ENCODE results near the gene ZNF106. TPM values are rescaled to one million over a fixed set of nuclear protein-coding genes. Genes with fewer than 3 reads are reported as not detected.

ZNF106 gene
- total RNA-seq, 1 experiment from 2014 or later = 28.5 TPM

DNA sequence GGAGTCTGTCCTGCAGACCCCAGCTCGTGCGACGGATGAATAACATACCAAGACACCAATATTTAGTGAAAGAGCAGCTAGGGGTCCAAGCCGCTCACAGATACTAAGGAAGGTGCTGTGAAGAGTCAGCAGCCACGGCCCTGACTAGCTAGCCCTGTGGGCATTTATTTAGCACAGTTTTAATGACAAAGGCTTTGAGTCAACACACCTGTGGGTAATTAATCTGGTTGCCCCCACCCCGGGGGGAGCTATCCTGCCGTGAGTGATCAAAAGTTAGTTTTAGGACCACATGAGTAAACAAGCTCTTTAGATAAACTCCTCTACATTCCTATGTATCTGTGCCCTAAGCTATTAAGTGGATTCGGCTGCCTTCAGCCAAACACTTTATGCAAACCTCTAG is 112.9 kb downstream of the ZNF106 start (continued):
- no peak for TF ChIP-seq CBX3 (IDR thresholded peaks at IDR 0.05; ENCODE audit: low read depth)
- no peak for TF ChIP-seq SRF (IDR thresholded peaks at IDR 0.05; ENCODE audit: low read depth)
- no peak for TF ChIP-seq CEBPB (IDR thresholded peaks at IDR 0.05; ENCODE audit: low read depth)

DNA sequence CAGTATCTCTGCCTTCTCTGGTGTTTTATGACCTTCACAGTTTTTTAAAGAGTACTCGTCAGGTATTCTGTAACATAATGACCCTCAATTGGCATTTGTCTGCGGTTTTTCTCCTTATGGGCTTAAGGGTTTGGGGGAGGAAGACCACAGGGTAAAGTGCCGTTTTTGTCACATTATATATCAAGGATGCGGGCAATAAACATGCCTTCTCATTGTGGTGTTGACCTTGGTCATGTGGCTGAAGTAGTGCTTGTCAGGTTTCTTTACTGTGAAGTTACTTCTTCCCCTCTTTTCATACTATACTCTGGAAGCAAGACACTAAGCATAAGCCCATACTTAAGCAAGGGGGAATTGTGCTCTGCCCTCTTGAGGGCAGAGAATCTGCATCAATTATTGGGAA is 115.0 kb downstream of the ZNF106 start:
- POLR2A ChIA-PET = interaction anchor here (0.6 kb wide), 1 partner anchor 180 kb away, joined by 6 read pairs; no protein-coding TSS in a partner anchor
- RAD21 ChIA-PET (ENCODE audit: low non-redundant PET in 1 of 2, low total read pairs in 2 of 2, uncharacterized antibody in 2 of 2, unreplicated experiment in 2 of 2) = no interaction called here
- H3K4me3 ChIP-seq (replicated peaks in 1 of 2; ENCODE audit: low read depth in 1 of 2, low read length in 2 of 2) = no peak overlapping the region
- DNase-seq (ENCODE audit: low read depth, low spot score) = no peak
- CTCF ChIA-PET = interaction anchor here (4.0 kb wide), 1 partner anchor 9 kb away, joined by 22 read pairs; no protein-coding TSS in a partner anchor
- TF ChIP-seq TCF7L2 (IDR thresholded peaks at IDR 0.05; ENCODE audit: borderline replicate concordance, extremely low read depth, insufficient read depth, insufficient read length) = no peak
- peaks cover 3 to 7% of the 10 kb centered on the region in 2 experiments; a peak in 3 of 4 replicates for H3K4me1 ChIP-seq (ENCODE audit: control insufficient read depth in 1 of 2, insufficient read depth in 2 of 2, low read length in 2 of 2)
- H3K27me3 ChIP-seq (ENCODE audit: insufficient read depth, low read length) = no peaks in the 10 kb centered on the region
- no peaks in the 10 kb centered on the region for H4K20me1 ChIP-seq (ENCODE audit: insufficient read depth)
- H3K79me2 ChIP-seq (ENCODE audit: insufficient read depth, low read length) = no peaks in the 10 kb centered on the region
- intact Hi-C loops (cut with micrococcal nuclease) = no loop called here
- no peak overlapping the region for H3K4me2 ChIP-seq (ENCODE audit: low read length)
- no peaks in the 10 kb centered on the region for H3K9me3 ChIP-seq (ENCODE audit: control insufficient read depth in 1 of 2, insufficient read depth in 1 of 2, low read depth in 1 of 2, low read length in 2 of 2)
- no peaks in the 10 kb centered on the region for H3K9me2 ChIP-seq (ENCODE audit: insufficient read depth)
- H2AFZ ChIP-seq (ENCODE audit: low read depth, low read length, poor library complexity, severe bottlenecking) = no peak overlapping the region
- H3K9ac ChIP-seq (ENCODE audit: low read length) = no peak overlapping the region
- BruUV-seq (replicated peaks) = no TSS peak
- H3K27ac ChIP-seq (ENCODE audit: low read depth, low read length) = no peak overlapping the region
- ATAC-seq = no peak
- H3K36me3 ChIP-seq (ENCODE audit: control insufficient read depth in 1 of 2, insufficient read depth in 2 of 2, low read length in 2 of 2) = no peaks in the 10 kb centered on the region

DNA sequence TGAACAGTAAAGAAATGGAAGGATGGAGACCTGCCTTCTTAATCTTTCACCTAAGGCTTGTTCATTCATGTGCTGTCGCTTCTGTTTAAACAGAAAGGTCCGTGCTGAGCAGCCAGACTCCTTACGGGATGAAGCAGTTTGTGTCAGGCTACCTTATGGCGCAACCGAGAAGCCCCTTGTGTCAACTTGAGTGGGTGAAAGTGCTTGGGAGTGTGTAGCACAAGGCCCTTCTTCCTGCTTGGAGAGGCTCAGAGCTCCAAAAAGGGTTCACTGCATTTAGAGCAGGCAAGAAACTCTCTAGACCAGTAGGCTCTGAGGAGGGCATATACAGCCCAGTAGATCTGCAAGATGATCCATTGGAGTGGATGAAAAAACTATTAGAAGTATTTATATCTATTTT is 115.7 kb downstream of the ZNF106 start:
- POLR2A ChIA-PET = no interaction called here

More for the DNA sequence above, 115.7 kb downstream of the ZNF106 start:
- Histone ChIP-seq H2AFZ (ENCODE audit: low read depth, low read length, poor library complexity, severe bottlenecking) (no peak overlapping the region), H3K27ac (ENCODE audit: low read depth, low read length) (no peak overlapping the region), H3K27me3 (ENCODE audit: insufficient read depth, low read length) (no peaks in the 10 kb centered on the region), H3K9me3 (ENCODE audit: control insufficient read depth in 1 of 2, insufficient read depth in 1 of 2, low read depth in 1 of 2, low read length in 2 of 2) (no peaks in the 10 kb centered on the region), H3K36me3 (ENCODE audit: control insufficient read depth in 1 of 2, insufficient read depth in 2 of 2, low read length in 2 of 2) (no peaks in the 10 kb centered on the region), H3K4me1 (ENCODE audit: control insufficient read depth in 1 of 2, insufficient read depth in 2 of 2, low read length in 2 of 2) (peaks cover 3 to 10% of the 10 kb centered on the region in 2 experiments; a peak in 3 of 4 replicates), H3K9me2 (ENCODE audit: insufficient read depth) (no peaks in the 10 kb centered on the region), H3K9ac (ENCODE audit: low read length) (no peak overlapping the region), H3K4me2 (ENCODE audit: low read length) (no peak overlapping the region), H3K79me2 (ENCODE audit: insufficient read depth, low read length) (no peaks in the 10 kb centered on the region), H4K20me1 (ENCODE audit: insufficient read depth) (no peaks in the 10 kb centered on the region), H3K4me3 (replicated peaks in 1 of 2; ENCODE audit: low read depth in 1 of 2, low read length in 2 of 2) (no peak overlapping the region)
- BruUV-seq (replicated peaks) = no TSS peak
- no peak for DNase-seq (ENCODE audit: low read depth, low spot score)
- ChIA-PET CTCF (interaction anchor here (0.7 to 4.0 kb wide), 2 partner anchors 10 to 381 kb away, joined by 3 to 22 read pairs; no protein-coding TSS in a partner anchor), RAD21 (ENCODE audit: low non-redundant PET in 1 of 2, low total read pairs in 2 of 2, uncharacterized antibody in 2 of 2, unreplicated experiment in 2 of 2) (no interaction called here)
- intact Hi-C loops (cut with micrococcal nuclease) = no loop called here
- TF ChIP-seq EZH2 (IDR thresholded peaks at IDR 0.05) = no peak
- no peak for TF ChIP-seq EZH2phosphoT487 (IDR thresholded peaks at IDR 0.05; ENCODE audit: borderline replicate concordance)
- TF ChIP-seq CEBPB (IDR thresholded peaks at IDR 0.05; ENCODE audit: low read depth) = no peak
- TF ChIP-seq EGR1 (IDR thresholded peaks at IDR 0.05; ENCODE audit: low read depth) = no peak
- no peak for TF ChIP-seq JUND (IDR thresholded peaks at IDR 0.05)
- no peak for ATAC-seq
